ENCODE results near the gene CD6. TPM values are rescaled to one million over a fixed set of nuclear protein-coding genes. Genes with fewer than 3 reads are reported as not detected.

Gene CD6
- total RNA-seq, 1 experiment from 2014 or later: 0.05 TPM

DNA sequence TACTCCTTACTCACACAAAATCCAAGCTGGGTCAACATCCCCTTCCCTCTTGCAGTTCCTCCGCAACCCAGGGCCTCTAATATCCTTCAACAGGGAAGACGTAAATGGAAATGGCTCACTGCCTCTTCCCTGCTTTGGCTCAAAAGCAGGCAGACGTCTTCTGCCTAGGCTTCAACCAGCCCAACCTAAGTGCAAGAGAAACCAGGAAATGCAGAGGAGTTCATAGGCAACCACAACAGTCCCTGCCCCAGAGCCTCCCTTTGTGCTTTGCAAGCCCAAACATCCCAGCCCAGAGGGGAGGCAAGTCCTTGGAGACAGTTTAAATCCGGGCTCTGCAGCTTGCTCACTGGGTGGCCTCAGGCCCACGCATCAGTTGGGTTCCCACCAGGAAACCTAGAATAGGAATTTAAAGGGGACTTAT lies 33.3 kb downstream of the CD6 start:
- no peaks in the 10 kb centered on the region for H3K9me3 ChIP-seq (replicated peaks)
- peak overlapping the region; percentile 22; the same call in 1 of the 2 replicates for H3K27ac ChIP-seq
- H3K4me3 ChIP-seq: no peak overlapping the region
- H3K27me3 ChIP-seq (replicated peaks): peaks cover 9% of the 10 kb centered on the region; the same call in 1 of the 2 replicates
- DNase-seq (ENCODE audit: low read depth in 1 of 2, low spot score in 2 of 2): peak; percentile 76 to 80
- H3K4me1 ChIP-seq (replicated peaks): peaks cover 24% of the 10 kb centered on the region
- no peaks in the 10 kb centered on the region for H3K36me3 ChIP-seq

DNA sequence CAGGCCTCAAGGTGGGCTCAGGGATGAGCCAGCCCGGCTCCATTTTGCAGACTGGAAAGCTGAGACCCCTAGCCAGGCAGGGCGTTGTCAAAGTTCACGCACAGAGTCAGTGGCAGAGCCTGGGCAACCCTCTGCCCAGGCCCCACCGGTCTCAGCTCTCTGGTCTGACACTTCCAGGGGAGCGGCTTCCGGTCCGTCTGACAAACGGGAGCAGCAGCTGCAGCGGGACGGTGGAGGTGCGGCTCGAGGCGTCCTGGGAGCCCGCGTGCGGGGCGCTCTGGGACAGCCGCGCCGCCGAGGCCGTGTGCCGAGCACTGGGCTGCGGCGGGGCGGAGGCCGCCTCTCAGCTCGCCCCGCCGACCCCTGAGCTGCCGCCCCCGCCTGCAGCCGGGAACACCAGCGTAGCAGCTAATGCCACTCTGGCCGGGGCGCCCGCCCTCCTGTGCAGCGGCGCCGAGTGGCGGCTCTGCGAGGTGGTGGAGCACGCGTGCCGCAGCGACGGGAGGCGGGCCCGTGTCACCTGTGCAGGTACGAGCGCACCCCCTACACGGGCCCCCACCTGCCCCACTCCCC lies 36.0 kb downstream of the CD6 start:
- Histone ChIP-seq H3K9me3 (replicated peaks) (no peaks in the 10 kb centered on the region), H3K4me1 (replicated peaks) (peaks cover 24% of the 10 kb centered on the region), H3K4me3 (no peak overlapping the region), H3K36me3 (no peaks in the 10 kb centered on the region), H3K27ac (no peak overlapping the region), H3K27me3 (replicated peaks) (peaks cover 9% of the 10 kb centered on the region; the same call in 1 of the 2 replicates)
- no peak for DNase-seq (ENCODE audit: low read depth in 1 of 2, low spot score in 2 of 2)

- Histone ChIP-seq H3K9me3 (replicated peaks) (no peaks in the 10 kb centered on the region), H3K27ac (no peak overlapping the region), H3K4me3 (no peak overlapping the region), H3K4me1 (replicated peaks) (peaks cover 24% of the 10 kb centered on the region), H3K36me3 (no peaks in the 10 kb centered on the region), H3K27me3 (replicated peaks) (peaks cover 9% of the 10 kb centered on the region; the same call in 1 of the 2 replicates)
- no peak for DNase-seq (ENCODE audit: low read depth in 1 of 2, low spot score in 2 of 2)
Measured at GRCh38 chr11:61007956-61008896, 36.7 kb downstream of the CD6 start.

GRCh38 chr11:61008971-61009370 lies 37.5 kb downstream of the CD6 start:
- no peak for DNase-seq (ENCODE audit: low read depth in 1 of 2, low spot score in 2 of 2)
- H3K27ac ChIP-seq: no peak overlapping the region
- H3K4me1 ChIP-seq (replicated peaks): peaks cover 20% of the 10 kb centered on the region
- H3K4me3 ChIP-seq: no peak overlapping the region
- H3K27me3 ChIP-seq (replicated peaks): peaks cover 9% of the 10 kb centered on the region; the same call in 1 of the 2 replicates
- H3K36me3 ChIP-seq: no peaks in the 10 kb centered on the region
- H3K9me3 ChIP-seq (replicated peaks): no peaks in the 10 kb centered on the region

GRCh38 chr11:61009392-61010275 lies 38.2 kb downstream of the CD6 start:
- no peaks in the 10 kb centered on the region for H3K36me3 ChIP-seq
- DNase-seq (ENCODE audit: low read depth in 1 of 2, low spot score in 2 of 2): no peak
- no peak overlapping the region for H3K27ac ChIP-seq
- no peak overlapping the region for H3K4me3 ChIP-seq
- no peaks in the 10 kb centered on the region for H3K9me3 ChIP-seq (replicated peaks)
- H3K4me1 ChIP-seq (replicated peaks): peaks cover 14% of the 10 kb centered on the region
- peaks cover 9% of the 10 kb centered on the region; the same call in 1 of the 2 replicates for H3K27me3 ChIP-seq (replicated peaks)

DNA sequence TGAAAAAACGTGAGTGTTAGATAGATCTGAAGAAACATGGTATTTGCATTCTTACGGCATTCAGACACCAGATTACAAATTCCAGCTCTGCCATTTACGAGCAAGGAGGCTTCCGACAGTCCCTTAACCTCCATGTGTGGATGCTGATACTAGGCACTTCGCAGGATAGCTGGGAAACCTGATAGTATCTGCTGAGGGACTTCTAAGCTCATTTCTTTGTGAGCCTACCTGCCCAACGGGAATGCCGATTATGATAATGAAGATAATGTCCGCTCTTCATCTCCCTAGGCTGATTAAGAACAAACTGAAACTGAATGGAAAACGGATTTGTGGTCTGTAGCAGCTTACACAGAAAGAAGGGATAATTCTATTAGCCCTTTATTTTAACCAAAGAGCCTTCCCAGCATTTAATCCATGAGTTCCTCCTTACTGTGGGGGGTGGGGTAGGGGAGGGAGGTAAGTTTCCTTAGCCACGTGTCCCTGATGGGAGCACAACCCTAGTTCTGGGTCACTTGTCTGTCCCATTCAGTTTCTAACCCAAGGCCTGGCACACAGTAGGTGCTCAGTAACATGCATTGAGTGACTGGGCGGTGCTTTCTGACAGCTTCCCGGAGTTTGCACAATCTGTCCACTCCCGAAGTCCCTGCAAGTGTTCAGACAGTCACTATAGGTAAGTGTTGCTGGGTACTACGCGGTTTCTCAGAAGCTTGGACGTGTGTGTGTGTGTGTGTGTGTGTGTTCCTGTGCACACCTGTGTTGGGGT lies 39.2 kb downstream of the CD6 start:
- Histone ChIP-seq H3K9me3 (replicated peaks) (no peaks in the 10 kb centered on the region), H3K27me3 (replicated peaks) (peaks cover 9% of the 10 kb centered on the region; the same call in 1 of the 2 replicates), H3K4me3 (no peak overlapping the region), H3K36me3 (no peaks in the 10 kb centered on the region), H3K27ac (no peak overlapping the region), H3K4me1 (replicated peaks) (peaks cover 5% of the 10 kb centered on the region)
- DNase-seq (ENCODE audit: low read depth in 1 of 2, low spot score in 2 of 2): no peak

DNA sequence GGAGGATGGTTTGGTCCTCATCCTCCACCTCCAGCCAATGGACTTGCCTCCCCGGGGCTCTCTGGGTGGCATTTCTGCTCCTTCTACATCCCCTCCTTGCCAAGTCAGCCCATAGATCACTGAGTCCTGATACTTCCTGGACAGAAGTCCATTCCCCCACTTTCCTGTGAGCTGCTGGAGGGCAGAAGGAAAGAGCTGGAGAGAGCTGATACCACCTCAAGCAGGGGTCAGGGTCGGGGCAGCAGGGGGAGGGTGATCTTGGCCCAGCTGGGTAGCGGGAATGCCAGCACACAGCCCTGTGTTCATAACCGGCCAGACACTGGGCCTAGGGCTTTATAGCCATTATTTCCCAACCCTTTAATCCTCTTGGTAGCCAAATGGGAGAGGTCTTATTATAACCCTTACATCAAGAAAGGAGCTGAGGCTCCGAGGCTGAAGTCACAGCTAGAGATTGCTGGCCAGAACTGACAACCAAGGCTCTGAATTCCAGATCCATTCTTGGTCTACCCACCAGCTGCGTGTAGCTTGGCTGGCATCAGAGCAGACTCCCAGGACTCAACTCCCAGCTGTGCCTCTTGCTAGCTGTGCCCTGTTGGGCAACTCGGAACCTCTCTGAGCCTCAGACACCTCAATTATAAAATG lies 39.9 kb downstream of the CD6 start:
- Histone ChIP-seq H3K9me3 (replicated peaks) (no peaks in the 10 kb centered on the region), H3K27ac (no peak overlapping the region), H3K27me3 (replicated peaks) (peaks cover 9% of the 10 kb centered on the region; the same call in 1 of the 2 replicates), H3K36me3 (no peaks in the 10 kb centered on the region), H3K4me3 (no peak overlapping the region), H3K4me1 (replicated peaks) (peaks cover 5% of the 10 kb centered on the region)
- DNase-seq (ENCODE audit: low read depth in 1 of 2, low spot score in 2 of 2): no peak

- Histone ChIP-seq H3K4me1 (replicated peaks) (peaks cover 5% of the 10 kb centered on the region), H3K27ac (no peak overlapping the region), H3K4me3 (no peak overlapping the region), H3K9me3 (replicated peaks) (no peaks in the 10 kb centered on the region), H3K36me3 (no peaks in the 10 kb centered on the region), H3K27me3 (replicated peaks) (peaks cover 5% of the 10 kb centered on the region; the same call in 1 of the 2 replicates)
- DNase-seq (ENCODE audit: low read depth in 1 of 2, low spot score in 2 of 2): peak in 1 of 2 experiments; percentile 28
Measured at GRCh38 chr11:61011950-61012736, 40.7 kb downstream of the CD6 start.

GRCh38 chr11:61012737-61013215 lies 41.3 kb downstream of the CD6 start:
- Histone ChIP-seq H3K36me3 (no peaks in the 10 kb centered on the region), H3K27me3 (replicated peaks) (no peaks in the 10 kb centered on the region), H3K27ac (no peak overlapping the region), H3K4me1 (replicated peaks) (peaks cover under 1% of the 10 kb centered on the region; the same call in 1 of the 2 replicates), H3K9me3 (replicated peaks) (no peaks in the 10 kb centered on the region), H3K4me3 (no peak overlapping the region)
- DNase-seq (ENCODE audit: low read depth in 1 of 2, low spot score in 2 of 2): no peak

GRCh38 chr11:61018059-61018458 lies 46.6 kb downstream of the CD6 start:
- DNase-seq (ENCODE audit: low read depth in 1 of 2, low spot score in 2 of 2): no peak
- H3K4me1 ChIP-seq (replicated peaks): no peaks in the 10 kb centered on the region
- H3K27ac ChIP-seq: no peak overlapping the region
- no peaks in the 10 kb centered on the region for H3K36me3 ChIP-seq
- H3K4me3 ChIP-seq: no peak overlapping the region
- no peaks in the 10 kb centered on the region; the same call in 1 of the 2 replicates for H3K27me3 ChIP-seq (replicated peaks)
- H3K9me3 ChIP-seq (replicated peaks): no peaks in the 10 kb centered on the region

DNA sequence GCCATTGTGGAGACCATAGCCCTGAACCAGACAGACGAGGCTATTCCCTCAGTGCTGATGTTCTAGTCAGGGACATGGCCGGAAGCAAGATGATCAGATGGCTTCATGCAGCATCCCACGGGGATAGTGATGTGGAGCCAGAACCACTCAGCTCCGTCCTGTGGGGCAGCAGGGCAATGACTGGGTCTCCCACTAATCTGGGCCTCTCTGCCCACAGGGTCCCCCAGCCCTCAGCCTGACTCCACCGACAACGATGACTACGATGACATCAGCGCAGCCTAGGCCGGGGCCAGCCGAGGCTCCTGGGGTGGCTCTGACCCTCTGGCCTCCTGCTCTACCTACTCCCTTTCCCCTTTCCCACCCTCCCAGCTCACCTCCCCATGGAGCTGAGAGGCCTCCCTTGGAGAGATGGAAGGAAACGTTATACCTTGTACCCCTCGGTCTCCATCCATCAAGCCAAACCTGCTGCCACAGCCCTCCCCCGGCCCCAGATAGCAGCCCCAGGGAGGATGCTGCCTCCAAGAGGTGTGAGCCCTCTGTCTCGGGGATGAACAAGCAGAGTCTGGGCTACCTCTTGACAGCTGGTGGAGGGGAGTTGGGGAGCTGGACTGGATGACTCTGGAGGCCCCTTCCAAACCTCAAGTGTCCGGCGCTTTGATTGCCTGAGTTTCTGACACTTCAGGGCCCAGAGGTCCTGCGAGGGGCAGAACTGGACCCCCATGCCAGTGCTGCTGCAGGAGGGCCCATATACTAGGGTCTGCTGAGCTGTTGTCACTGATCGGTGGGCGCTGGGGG lies 47.8 kb downstream of the CD6 start:
- H3K4me1 ChIP-seq (replicated peaks): no peaks in the 10 kb centered on the region
- no peak for DNase-seq (ENCODE audit: low read depth in 1 of 2, low spot score in 2 of 2)
- H3K27me3 ChIP-seq (replicated peaks): peaks cover 3% of the 10 kb centered on the region; the same call in 1 of the 2 replicates
- no peaks in the 10 kb centered on the region for H3K9me3 ChIP-seq (replicated peaks)
- no peaks in the 10 kb centered on the region for H3K36me3 ChIP-seq
- H3K4me3 ChIP-seq: no peak overlapping the region
- H3K27ac ChIP-seq: no peak overlapping the region

Measured in SJSA1 (cell line).